NCI-H2227 treated with DMSO at 0.1 percent for 48 hours (cell line): ENCODE data around the gene CMBL.
A peak's percentile ranks its signal among the peaks of the same experiment; 100 is the strongest.
"Not testable (repeated sequence)": the region's sequence is repeated elsewhere in the genome, so short reads cannot be mapped to it uniquely, and the experiment has no call there.

ENCODE experiments used
- DNase-seq: peaks from one replicate; lab custom pipeline; 2025; lab: John Stamatoyannopoulos, UW

The CMBL gene

DNA sequence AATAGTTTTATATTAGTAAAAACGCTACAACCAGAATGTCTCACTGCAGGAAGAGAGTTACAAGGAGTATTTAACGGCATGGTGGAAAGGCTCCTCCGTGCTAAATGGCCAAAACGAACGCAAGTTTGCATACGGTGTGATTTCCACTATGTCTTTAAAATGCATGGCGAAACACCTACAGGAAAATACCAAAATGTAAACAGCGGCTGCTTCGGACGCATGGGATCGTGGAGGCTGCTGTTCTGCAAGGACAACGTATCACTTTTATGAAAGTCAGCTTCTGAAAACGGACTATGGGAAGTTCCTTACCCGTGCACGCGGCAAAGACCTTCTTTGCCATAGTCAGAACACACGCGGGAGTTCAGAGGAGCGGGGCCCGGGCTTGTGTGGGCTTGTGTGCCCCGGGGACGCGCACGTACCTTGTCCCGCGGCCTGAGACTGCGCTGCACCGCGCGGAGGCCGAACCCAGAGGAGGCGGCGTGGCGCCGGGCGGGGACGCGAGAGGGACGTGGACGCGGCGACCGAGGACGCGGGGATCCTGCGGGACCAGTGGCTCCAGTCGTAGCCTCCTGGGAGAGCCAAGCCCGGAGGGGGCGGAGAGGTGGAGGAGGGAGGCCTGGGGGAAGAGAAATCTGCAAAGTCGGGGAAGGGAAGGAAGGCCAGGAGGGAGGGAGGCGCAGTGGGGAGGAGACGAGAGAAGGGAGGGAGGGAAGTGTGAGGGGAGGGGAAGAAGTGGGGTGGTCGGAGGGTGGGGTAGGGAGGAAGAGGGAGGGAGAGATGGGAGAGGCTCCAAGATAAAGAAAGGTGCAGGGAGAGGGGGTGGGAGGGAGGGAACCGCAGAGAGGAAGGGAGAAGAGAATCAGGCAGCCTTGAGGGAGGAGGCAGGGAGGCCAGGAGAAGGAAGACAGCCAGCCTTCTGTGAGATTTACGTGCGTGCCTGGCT, at the start of gene CMBL:
Gene CMBL, minus strand, starts transcription at position 697 of the 943 bp plus-strand sequence. CDS start 17,140 bp downstream, outside the sequence.
- DNase-seq: peak; percentile 69

DNA sequence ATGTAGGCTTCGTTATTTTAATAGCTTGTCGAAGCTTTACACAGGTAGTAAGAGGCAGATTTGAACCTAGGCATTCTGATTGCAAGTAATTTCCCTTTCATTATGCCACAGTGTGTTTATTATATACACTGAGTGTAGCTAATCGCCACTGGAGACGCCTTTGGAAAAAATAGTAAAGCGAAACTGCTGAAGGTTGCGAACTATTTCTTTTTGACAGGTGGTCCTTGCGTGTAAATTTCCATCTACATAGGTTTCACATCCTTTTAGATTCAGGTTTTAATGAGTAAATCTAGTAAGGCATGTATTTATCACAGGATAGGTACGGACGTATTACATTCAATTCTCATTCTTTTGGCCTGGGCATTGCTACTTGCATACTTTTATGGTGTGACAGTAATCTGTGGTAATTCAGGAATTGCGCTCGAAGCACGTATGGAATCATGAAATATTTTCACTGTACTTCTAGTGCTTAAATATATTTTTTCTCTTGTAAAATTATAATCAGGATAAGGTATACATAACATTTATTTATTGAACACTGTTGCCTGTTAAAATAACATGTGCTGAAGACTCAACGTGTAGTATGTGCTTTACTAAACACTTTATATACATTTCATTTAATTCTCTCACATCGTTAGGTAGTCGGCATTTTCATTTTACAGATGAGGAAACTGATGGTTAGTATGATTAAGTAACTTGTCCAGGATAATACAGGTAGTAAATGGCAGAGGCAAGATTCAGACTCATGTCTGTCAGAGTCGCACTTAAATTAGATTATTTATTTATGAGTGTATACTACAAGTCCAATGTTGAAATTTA, 47.6 kb upstream of the CMBL start:
- no peak for DNase-seq

DNA sequence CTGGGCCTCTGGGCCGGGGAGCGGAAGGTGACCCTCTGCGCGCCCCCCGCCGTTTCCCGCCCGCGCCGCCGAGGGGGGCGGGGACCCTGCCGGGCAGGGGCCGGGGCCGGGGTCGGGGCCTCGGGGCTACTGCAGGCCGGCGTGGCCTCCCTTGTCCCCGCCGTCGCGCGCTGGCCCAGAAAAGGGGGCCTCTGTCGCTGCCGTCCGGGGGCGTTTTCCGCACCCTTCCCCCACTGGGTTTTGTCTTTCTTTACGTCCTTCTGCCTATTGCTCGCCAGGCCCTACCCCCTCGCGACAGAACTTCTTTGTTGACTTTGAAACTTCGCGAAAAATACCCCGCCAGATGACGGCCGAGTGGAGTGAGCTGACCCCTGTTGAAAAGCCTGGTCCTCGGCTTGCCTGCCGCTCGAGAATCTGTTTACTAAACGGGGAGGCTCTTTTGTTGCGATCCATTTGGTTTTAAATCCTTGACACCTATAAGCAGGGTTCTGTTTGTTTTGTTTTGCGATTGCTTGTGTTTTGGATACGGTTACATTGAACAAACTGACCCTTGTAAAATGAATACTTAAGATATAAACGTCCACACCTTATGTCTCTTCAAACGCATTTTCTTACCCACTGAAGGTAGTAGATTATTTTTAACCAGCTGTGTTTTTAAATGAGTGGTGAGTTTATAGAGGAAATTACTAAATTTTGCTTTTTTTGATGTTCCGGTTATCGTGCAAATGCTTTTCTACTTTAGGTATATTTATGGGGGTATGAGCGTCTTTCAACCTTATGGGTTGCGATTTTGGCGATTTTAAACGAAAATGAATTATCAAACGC, 46.6 kb upstream of the CMBL start:
- DNase-seq: peak; percentile 73

DNA sequence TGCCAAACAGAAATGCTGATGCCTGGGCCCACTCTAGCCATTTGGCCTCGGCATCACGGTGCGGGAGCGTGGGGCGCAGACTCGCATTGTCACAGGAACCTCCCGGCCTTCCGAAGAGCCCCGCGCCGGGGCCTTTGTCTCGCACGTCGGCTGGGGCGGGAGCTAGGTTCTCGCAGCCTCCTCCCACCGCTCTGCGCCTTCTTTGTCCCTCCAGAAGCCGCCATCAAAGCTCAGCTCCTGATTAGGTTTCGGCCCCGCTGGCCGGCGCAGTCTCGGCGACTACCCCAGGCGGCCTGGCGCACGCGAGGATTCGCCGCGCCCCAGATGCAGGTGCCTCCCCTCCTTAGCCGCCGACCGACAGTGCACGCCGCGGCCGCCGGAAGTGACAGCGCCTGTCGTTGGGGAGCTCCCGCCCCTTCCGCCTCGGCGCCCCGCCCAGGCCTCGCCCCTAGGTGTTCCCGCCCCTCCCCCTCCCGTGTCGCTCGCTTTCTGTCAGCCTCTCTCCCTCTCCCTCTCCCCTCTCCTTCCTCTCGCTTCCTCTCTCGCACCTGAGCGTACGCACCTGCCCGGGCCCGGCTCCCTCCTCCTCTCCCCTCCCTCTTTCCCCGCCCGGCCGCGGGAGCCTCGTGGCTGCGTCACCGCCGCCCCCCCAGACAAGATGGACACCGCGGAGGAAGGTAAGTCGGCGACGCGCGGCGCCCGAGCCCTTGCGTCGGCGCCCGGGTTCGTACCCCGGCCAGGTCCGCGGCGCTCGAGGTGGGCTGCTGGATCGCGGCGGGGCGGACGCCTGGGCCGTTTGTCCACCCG, 45.7 kb upstream of the CMBL start, which contains the start of gene MARCHF6:
Gene MARCHF6, plus strand, starts transcription at position 455 of the 807 bp plus-strand sequence. Its CDS starts 204 bp downstream, at position 659.
- DNase-seq: peak; percentile 94

DNA sequence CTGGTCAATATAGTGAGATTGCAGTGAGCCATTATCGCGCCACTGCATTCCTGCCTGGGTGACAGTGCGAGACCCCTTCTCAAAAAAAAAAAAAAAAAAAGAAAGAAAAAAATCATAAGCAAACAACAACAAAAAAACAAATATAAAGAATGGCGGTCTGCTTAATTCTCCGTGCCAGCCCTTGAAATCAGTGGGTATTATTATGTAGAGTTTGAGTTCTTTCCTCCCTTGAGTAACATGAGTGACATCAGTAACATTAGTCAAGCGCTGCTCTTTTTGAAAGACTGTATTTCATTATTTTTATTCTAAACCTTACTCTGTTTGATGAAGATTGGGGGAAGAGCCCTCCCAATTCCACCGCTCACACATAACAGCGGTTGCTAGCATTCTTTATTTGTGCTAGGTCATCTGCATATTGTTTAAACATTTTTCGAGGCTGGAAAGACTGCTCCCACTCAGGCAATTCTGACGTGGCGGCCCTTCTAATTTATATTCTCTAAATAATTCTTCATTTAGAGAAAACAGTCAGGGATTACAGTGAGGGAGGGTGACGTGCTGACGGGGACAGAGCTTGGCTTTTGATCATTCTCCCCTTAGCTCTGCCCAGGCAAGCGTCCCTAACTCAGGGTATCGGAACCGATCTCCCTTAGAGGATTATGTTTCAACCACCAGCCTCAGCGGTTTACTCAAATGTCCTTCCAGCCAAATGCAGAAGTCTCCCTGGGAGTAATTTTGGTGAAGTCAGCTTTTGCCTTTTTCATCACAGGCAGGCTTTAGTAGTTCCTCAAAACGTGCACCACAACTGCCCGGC, 44.9 kb upstream of the CMBL start:
- DNase-seq: peak; percentile 43

DNA sequence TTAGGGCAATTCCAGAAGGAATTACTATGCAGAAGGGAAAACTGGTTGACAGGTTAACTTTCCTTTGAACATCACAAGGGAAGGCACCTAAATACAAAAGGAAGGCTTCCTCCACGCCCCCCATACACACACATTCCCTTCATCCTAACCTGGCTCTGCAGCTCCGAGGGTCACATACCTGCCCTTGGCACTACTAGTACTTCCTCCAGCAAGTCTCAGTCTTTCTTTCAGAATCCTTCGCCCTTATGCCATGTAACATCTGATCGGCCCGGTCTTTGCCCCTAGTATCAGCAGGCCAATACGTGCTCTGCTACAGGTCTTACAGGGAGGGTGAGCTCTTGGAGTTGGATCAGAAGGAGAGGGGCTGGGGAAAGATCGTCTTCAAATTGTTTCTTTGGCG, 44.2 kb upstream of the CMBL start:
- DNase-seq: peak; percentile 34

DNA sequence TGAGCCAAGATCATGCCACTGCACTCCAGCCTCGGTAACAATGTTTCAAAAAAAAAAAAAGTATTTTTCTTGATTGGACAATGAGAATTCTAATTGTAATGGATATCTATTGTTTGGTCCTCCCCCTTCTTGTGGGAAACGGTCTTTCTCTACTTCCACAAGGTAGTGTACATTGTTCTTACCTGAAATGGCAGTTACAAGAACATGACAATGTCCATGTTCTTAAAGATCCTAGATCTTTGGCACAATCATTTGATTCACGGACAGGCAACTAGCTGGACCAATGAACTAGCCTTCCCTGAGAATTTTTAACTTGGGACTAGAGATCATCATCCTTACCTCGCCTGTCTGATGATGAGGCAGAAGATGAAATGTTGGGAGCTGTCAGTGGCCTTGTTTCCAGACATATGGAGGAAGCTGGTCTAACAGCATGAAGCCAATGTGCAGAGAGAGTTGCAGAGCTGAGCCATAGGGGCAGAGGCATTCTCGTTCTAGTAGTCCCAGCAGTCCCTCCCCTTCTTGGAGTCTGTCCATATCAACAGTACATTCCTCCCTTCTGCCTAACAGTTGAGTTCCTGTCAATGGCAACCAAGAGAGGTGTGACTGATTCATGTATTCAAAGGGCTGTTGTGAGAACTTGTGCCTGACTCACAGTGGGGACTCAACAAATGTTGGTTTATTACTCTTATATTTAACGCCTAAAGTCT, 43.6 kb upstream of the CMBL start:
- DNase-seq: peak; percentile 28

DNA sequence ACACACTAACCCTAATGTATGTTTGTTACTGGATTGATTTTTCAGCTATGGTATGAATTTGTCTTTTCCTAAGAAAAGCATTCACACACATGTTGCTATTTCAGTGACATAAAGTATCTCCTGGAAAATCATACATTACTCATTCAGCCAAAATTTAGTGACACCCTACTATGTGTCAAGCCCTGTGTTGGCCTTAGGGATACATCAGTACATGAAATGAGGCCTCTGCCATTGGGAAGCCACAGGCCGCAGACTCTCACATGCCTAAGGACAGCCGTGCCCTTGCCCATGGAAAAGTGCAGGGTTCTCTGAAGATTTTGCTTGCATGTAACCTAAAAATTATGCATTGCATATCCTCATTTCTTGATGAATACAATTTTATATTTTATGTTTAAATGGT, 40.6 kb upstream of the CMBL start:
- DNase-seq: no peak

DNA sequence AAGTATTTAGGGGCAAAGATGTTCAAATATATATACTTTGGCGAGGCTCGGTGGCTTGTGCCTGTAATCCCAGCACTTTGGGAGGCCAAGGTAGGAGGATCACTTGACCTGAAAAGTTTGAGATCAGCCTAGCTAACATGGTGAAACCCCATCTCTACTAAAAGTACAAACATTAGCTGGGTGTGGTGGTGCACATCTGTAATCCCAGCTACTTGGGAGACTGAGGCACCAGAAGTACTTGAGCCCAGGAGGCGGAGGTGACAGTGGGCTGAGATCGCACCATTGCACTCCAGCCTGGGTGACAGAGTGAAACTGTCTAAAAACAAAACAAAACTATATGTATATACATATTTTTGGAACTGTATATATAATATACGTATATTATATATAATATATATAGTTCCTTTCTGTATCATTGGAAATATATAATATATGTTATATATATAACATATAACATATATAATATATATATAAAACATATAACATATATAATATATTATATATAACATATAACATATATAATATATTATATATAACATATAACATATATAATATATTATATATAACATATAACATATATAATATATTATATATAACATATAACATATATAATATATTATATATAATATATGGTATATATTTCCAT, 36.9 kb upstream of the CMBL start:
- DNase-seq: not testable (repeated sequence)

DNA sequence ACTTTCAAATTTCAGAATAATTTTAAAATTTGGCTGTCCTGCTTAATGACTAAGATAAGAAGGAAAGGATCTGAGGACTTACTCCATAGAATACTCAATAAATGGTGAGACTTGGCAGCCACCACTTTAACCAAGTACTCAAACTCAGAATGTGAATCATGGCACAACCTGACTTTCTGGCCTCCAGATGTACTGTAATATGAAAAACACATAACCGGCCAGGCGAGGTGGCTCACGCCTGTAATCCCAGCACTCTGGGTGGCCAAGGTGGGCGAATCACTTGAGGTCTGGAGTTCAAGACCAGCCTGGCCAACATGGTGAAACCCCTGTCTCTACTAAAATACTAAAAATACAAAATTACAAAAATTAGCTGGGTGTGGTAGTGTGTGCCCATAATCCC, 35.8 kb upstream of the CMBL start:
- DNase-seq: no peak

DNA sequence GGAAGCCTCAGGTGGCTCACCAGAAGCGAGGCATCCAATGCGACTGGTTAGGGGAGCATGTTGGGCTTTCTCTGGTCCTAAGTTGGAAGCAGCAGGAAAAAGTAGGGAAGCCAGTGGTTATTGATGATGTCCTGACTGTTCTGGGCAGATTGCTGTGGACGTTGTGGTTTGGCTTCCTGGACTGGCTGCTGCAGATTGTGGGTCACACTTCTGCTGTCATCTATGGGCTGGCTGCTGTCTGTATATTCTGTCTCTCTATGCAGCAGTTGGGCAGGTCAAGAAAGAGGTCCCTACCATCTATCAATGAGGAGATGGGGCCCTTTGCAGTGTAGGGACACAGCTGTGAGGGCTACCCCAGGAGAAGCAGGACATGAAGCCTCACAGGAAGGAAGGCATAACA, 32.3 kb upstream of the CMBL start:
- no peak for DNase-seq

DNA sequence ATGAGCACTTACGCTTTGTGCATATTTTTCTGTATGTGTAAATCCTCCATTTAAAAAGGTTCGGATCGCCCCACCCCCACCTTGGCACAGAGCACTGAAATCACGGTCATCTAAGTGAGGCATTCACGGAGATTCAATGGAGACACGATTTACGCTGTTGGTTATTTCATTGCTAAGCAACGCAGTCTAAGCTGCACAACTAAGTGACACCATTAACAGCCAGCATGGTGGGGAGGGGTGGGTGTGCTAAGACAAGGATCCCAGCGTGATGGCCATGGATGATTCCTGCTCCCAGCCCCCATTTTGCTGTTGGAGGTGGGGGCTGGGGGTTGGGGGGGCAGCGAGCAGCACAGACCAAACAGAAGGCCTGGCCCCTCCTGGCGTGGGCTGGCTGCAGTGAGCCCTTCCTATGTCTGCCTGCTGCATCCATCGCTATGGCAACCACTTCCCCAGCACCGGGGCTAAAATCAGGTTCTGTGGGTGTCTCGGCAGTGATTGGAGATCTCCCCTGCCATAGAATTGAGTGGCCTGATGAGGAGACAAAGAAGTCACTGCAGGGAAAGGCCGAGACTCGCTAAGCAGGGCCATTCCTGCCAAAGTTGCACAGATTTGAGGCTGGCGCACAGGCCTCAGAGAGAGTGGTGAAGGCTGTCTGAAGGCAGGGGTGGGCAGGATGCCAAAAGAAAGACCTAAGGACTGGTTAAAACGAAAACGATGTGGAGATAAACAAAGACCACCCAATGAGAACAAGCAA, 31.5 kb upstream of the CMBL start:
- DNase-seq: peak; percentile 95

DNA sequence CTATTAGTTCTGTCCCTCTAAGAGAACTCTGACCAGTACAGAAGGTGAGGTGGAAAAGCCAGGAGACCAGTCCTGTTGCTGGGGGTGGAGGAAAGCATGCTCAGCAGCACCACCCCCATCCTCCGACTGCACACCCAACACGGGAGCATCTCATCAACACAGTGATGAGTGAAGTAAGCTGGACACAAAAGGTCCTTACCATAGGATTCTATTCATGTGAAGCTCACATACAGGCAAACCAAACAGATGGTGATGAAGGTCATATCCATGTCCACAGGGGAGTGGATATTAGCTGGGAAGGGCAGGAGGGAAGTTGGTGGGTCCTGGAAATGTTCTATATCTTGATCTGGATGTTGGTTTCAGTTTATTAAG, 31.0 kb upstream of the CMBL start:
- peak; percentile 89 for DNase-seq

DNA sequence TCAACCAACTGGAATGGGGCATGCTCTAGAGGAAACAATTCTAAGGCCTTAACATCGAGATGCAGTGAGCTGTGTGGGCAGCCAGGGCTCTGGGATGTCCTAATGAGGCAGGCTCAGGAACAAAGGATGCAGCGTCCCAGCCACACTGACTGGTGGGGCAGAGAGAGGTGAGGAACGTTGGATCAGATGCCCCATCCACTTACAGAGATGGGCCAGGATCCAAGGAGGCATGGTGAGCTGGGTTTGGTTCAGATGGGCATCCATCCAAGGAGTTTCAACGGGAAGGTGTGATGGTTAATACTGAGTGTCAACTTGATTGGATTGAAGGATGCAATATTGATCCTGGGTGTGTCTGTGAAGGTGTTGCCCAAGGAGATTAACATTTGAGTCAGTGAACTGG, 30.3 kb upstream of the CMBL start:
- DNase-seq: no peak

DNA sequence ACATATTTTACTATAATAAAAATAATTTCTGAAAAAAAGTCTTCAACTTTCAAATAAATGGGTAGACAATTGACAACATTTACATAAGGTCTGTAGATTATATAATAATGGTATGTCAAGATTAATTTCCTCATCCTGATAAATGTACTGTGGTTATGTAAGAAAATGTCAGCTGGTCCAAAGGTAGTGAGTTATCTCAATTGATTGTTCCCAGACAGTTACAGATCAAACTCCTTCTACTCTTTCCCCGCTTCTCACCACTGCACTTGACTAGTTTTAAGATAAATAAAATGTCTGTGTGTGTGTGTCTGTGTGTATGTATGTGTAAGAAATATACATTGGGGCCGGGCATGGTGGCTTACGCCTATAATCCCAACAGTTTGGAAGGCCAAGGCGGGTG, 29.4 kb upstream of the CMBL start:
- no peak for DNase-seq

DNA sequence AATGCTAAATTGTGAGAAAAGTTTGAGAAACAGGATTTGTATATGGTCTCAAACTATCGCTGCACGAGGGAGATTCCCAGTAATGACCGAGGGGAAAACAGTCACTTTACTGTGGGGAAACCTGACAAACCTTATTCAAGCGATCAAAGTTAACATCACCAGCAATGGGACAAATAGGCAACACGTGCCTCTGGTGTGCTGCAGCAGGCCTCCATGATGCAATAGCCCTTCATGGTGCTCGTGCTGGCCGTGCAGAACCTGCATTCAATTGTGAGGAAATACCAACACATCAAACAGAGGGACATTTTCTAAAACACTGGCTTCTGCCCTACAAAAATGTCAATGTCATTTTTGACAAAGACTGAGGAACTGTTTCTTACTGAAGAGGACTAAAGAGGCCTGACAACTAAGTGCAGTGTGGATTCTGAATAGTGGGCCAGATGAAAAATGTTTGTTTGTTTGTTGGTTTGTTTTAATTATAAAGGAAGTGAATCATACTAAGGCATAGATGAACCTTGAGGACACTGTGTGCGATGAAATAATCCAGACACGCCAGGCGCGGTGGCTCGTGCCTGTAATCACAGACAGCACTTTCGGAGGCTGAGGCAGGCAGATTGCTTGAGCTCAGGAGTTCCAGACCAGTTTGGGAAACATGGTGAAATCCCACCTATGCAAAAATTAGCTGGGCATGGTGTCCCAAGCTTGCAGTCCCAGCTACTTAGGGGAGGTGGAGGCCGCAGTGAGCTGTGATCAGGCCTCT, 28.2 kb upstream of the CMBL start:
- no peak for DNase-seq

DNA sequence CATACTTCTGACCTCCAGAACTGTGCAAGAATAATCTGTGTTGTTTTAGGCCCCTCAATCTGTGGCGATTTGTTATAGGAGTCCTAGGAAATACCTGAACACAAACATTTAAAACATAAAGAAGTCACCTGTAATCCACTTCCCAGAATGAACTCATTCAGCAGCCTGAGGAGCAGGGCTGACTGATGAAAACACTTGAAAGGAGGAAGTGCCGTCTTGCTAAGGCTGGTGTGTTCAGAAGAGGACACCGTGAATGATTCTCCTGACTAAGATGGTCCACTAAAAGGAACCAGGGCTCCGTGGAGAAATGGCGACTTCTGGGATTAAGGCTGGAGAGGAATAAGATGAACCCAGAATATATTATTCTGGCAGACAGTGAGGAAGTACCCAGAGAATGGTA, 27.1 kb upstream of the CMBL start:
- DNase-seq: no peak
